ENCODE data around the gene ERBB2.
"Not testable (repeated sequence)": the region's sequence is repeated elsewhere in the genome, so short reads cannot be mapped to it uniquely, and the experiment has no call there.

The ERBB2 gene

GRCh38 chr17:39745335-39746144 is 45.7 kb downstream of the ERBB2 start:
- DNase-seq (ENCODE audit: low read depth in 3 of 3) = no peak

- DNase-seq (ENCODE audit: low read depth in 3 of 3) = no peak
Observed at GRCh38 chr17:39746145-39746461, 46.2 kb downstream of the ERBB2 start.

GRCh38 chr17:39747745-39748144 is 47.9 kb downstream of the ERBB2 start:
- DNase-seq (ENCODE audit: low read depth in 3 of 3) = no peak

GRCh38 chr17:39748444-39749034 is 48.7 kb downstream of the ERBB2 start:
- not testable (repeated sequence) for DNase-seq (ENCODE audit: low read depth in 3 of 3)

- no peak for DNase-seq (ENCODE audit: low read depth in 3 of 3)
Observed at GRCh38 chr17:39750131-39751015, 50.5 kb downstream of the ERBB2 start.

GRCh38 chr17:39751016-39751543 is 51.2 kb downstream of the ERBB2 start:
- DNase-seq (ENCODE audit: low read depth in 3 of 3) = no peak

GRCh38 chr17:39751637-39752036 is 51.8 kb downstream of the ERBB2 start:
- no peak for DNase-seq (ENCODE audit: low read depth in 3 of 3)

- DNase-seq (ENCODE audit: low read depth in 3 of 3) = no peak
Observed at GRCh38 chr17:39752241-39752881, 52.5 kb downstream of the ERBB2 start.

GRCh38 chr17:39753514-39754160 is 53.8 kb downstream of the ERBB2 start:
- no peak for DNase-seq (ENCODE audit: low read depth in 3 of 3)

- peak; percentile 82 to 89 (median 89) for DNase-seq (ENCODE audit: low read depth in 3 of 3)
Observed at GRCh38 chr17:39754161-39754957, 54.5 kb downstream of the ERBB2 start.

GRCh38 chr17:39754958-39755553 is 55.2 kb downstream of the ERBB2 start:
- no peak for DNase-seq (ENCODE audit: low read depth in 3 of 3)

GRCh38 chr17:39755554-39756379 is 55.9 kb downstream of the ERBB2 start:
- DNase-seq (ENCODE audit: low read depth in 3 of 3) = peak in 1 of 3 experiments; percentile 36

- no peak for DNase-seq (ENCODE audit: low read depth in 3 of 3)
Observed at GRCh38 chr17:39756380-39757079, 56.7 kb downstream of the ERBB2 start.

GRCh38 chr17:39757176-39757662 is 57.4 kb downstream of the ERBB2 start:
- DNase-seq (ENCODE audit: low read depth in 3 of 3) = no peak

- peak in 1 of 3 experiments; percentile 32 for DNase-seq (ENCODE audit: low read depth in 3 of 3)
Observed at GRCh38 chr17:39757931-39758873, 58.3 kb downstream of the ERBB2 start.

GRCh38 chr17:39759204-39759603 is 59.3 kb downstream of the ERBB2 start:
- no peak for DNase-seq (ENCODE audit: low read depth in 3 of 3)

GRCh38 chr17:39761861-39762496 is 62.1 kb downstream of the ERBB2 start:
- DNase-seq (ENCODE audit: low read depth in 3 of 3) = no peak

All from stimulated activated CD4-positive, alpha-beta T cell treated with anti-CD3 and anti-CD28 coated beads, TNF-alpha, amount 100 ng/mL, for 4 hours (primary cell).